HG03135 (cell line): ENCODE data around the gene MORF4L1.
"Not testable (repeated sequence)": the region's sequence is repeated elsewhere in the genome, so short reads cannot be mapped to it uniquely, and the experiment has no call there.

ENCODE experiments used
- ATAC-seq: cut with Tn5 transposase; IDR thresholded peaks from one replicate; pipeline ENCODE4 v1.9.1; 2021; ENCODE audit warnings: mild to moderate bottlenecking, moderate library complexity; ENCODE audit not compliant: unreplicated experiment

MORF4L1 gene

GRCh38 chr15:78923480-78924360 is 51.0 kb downstream of the MORF4L1 start:
- no peak for ATAC-seq

DNA sequence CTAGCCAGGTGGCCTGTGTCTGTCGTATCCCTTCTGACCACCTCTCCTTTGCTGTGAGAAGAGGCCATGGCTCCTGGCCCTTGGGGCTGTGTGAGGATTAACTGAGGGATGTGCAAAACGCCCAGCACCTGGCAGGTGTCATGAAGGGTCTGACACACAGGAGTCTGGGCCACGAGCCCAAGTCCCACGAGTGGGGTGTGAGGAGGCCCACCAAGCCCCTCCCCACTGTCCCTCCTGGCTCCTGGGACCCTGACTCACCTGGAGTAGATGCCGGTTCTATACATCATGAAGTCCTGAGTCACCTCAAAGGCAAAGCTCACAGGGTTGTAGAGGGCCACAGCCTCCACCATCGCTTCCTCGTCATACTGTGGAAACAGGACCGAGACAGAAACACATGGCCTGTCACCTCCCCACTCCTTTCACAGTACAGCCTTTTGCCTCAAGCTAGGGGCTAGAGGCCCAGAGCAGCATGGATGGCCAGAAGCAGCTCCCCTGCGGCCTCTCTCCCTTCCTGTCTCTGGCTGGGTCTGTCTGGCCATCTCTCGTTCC is 52.5 kb downstream of the MORF4L1 start:
- no peak for ATAC-seq

GRCh38 chr15:78925956-78926743 is 53.5 kb downstream of the MORF4L1 start:
- ATAC-seq: no peak

- no peak for ATAC-seq
Measured at GRCh38 chr15:78927077-78927790, 54.5 kb downstream of the MORF4L1 start.

DNA sequence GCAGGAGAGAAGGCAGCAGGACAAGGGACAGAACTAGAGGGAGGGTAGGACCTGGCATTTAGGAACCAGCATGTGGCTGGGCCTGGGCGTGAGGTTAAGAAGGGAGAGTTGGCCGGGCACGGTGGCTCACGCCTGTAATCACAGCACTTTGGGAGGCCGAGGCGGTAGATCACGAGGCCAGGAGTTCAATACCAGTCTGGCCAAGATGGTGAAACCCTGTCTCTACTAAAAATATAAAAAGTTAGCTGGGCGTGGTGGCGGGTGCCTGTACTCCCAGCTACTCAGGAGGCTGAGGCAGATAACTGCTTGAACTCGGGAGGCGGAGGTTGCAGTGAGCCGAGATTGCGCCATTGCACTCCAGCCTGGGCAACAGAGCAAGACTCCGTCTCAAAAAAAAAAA is 55.5 kb downstream of the MORF4L1 start:
- ATAC-seq: not testable (repeated sequence)

DNA sequence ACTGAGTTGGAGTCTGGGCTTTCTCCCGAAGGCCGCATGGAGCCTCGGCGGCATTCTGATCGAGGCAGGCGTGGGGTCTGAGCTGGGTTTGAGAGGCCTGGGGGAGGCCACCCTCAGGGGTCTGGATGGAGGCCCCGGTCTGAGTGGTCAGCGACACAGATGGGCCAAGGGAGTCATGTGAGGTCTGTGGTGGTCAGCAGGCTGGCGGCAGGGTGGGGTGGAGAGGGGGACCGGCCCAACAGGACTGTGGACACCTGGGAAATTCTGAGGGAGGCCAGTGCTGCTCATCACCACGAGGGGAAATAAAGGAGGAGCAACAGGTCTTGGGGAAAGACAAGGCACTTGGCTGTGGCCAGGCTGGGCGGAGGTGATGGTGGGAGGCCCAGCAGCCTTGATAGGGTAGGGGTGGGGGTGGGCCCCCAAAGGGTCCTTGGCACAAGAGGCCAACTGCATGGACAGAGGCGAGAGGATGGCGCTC is 56.0 kb downstream of the MORF4L1 start:
- no peak for ATAC-seq

- no peak for ATAC-seq
Measured at GRCh38 chr15:78929536-78930264, 57.0 kb downstream of the MORF4L1 start.

DNA sequence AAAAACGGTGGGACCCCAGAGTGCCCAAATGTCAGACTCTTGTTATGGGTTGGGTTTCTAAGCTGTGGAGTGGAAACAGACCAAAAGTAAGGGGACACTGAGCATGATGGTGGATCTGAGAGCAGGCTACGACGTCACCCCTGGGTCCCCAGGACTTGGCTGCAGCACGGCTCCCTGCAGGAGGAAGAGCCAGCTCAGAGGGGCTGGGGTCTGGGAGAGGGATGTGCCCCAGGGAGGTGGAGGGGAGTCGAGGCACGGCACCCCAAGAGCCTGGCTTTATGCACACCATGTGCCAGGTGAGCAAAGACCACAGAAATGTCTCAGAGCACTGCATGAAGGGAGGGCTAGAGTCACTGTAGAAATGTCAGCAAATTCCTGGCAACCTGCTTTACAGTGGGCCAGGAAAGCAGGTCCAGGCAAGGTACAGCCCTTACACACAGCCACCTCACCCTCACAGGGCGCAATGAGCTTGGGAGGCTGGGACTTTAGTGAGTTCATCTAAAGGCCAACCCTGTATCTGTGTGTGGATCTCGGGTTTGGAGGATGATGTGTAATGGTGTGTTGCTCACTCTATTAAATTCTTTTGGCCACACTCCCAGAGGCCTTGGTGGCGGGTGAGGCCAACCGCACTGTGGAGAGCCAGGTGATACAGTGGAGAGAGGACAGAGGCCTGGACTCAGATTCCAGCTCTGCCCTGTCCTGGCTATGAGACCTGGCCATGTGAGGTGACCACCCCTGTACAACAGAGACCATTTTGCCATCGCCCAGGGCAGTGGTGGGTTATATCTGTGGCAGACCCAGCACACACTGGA is 58.1 kb downstream of the MORF4L1 start:
- no peak for ATAC-seq

GRCh38 chr15:78931439-78932257 is 59.0 kb downstream of the MORF4L1 start:
- no peak for ATAC-seq

DNA sequence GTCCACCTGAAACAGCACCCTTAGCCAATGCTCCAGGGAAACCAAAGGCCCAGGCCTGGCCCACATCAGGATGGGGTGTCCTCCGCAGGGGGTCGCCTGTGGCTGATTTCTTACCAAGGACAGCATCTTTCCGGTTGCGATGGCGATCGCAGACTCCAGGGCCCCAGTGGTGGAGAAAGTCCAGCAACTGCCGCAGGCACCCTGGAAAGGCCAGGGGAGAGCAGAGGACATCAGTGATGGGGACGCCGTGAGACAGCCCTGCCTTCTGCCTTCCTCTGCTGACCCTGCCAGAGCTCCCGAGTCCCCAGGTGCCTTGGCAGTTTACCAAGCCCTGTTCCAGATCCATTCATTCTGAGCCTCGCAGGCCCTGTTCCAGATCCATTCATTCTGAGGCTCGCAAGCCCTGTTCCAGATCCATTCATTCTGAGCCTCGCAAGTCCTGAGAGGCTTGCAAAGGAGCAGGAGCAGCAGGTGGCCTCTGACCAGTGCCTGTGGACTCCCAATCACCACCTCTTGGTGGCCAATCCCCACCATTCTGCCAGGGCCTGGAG is 59.6 kb downstream of the MORF4L1 start:
- no peak for ATAC-seq

- ATAC-seq: no peak
Measured at GRCh38 chr15:78933187-78933822, 60.6 kb downstream of the MORF4L1 start.

DNA sequence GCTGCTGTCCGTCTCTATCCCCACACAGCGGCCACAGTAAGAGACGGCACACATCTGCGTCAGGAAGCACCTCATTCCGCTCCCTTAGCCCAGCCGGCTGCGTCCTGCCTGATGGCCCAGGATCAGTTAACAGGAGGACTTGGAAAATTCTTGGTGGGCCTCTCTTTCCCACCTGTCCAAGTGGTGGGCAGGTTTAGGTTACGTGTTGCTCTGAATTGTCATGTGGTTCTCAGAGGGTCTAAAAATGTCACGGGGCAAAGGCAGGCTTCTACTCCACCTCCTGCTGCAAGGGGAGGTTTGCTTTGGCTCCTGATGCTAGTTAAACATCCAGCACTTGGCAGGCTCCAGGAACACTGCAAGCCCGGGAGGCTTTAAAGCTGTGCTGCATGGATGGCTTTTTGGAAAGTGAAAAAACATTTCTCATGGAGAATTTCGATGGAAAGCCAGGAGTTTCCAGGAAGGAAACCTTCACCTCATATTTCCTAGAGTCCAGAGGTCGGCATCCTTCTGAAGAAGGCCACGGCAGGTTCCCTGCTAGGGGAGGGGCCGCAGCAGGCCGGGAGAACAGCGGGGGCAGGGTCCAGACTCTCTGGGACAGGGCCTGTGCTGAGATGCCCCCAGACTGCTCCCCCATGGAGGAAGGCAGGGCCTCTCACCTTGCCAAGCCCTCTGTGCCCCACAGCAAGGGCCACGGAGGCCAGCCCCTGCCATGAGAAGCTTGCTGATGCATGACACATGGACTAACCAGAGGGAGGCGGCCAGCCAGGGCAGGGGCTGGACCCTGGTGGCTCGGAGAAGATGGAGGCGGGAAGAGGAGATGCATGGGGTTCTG is 61.3 kb downstream of the MORF4L1 start:
- no peak for ATAC-seq

GRCh38 chr15:78934655-78935023 is 61.9 kb downstream of the MORF4L1 start:
- ATAC-seq: no peak

GRCh38 chr15:78937132-78937739 is 64.5 kb downstream of the MORF4L1 start:
- ATAC-seq: no peak

GRCh38 chr15:78938658-78939488 is 66.2 kb downstream of the MORF4L1 start:
- ATAC-seq: peak; percentile 55

GRCh38 chr15:78942741-78943140 is 70.1 kb downstream of the MORF4L1 start:
- no peak for ATAC-seq
